Dendritic cell treated with granulocyte-macrophage colony-stimulating factor and Interleukin-4, amounts not matched to agents 40 ng/mL and 50 ng/mL, for 4 days (primary cell): ENCODE measurements around the gene ARHGEF38.

ENCODE experiments used
- H3K27ac Mint-ChIP-seq: one replicate; pipeline ENCODE4 v1.8.0; 2022; ENCODE audit warnings: mild to moderate bottlenecking, mixed read lengths
- H3K27me3 Mint-ChIP-seq: one replicate; pipeline ENCODE4 v1.8.0; 2022; ENCODE audit warnings: mild to moderate bottlenecking, mixed read lengths
- H3K36me3 Mint-ChIP-seq: one replicate; pipeline ENCODE4 v1.8.0; 2022; ENCODE audit warnings: low read depth, mixed read lengths
- H3K4me1 Mint-ChIP-seq: one replicate; pipeline ENCODE4 v1.8.0; 2022; ENCODE audit warnings: low read depth, mixed read lengths
- H3K4me3 Mint-ChIP-seq: one replicate; pipeline ENCODE4 v1.8.0; 2022; ENCODE audit warnings: mild to moderate bottlenecking, moderate library complexity, mixed read lengths
- H3K9me3 Mint-ChIP-seq: one replicate; pipeline ENCODE4 v1.8.0; 2022; ENCODE audit warnings: mixed read lengths
- intact Hi-C: fragments of 100-400 bp; cut with micrococcal nuclease; formaldehyde crosslinking; loops from one replicate; pipeline ENCODE4 v1.15.0; 2022

The ARHGEF38 gene

GRCh38 chr4:105586638-105587328, 34.4 kb downstream of the ARHGEF38 start:
- Mint-ChIP-seq H3K27me3 (no peaks in the 10 kb centered on the region), H3K9me3 (no peaks in the 10 kb centered on the region), H3K4me1 (no peaks in the 10 kb centered on the region), H3K4me3 (no peak overlapping the region), H3K27ac (no peak overlapping the region), H3K36me3 (no peaks in the 10 kb centered on the region)
- intact Hi-C loops: no loop called here

- intact Hi-C loops: no loop called here
- H3K4me3 Mint-ChIP-seq: no peak overlapping the region
- H3K27me3 Mint-ChIP-seq: no peaks in the 10 kb centered on the region
- H3K4me1 Mint-ChIP-seq: no peaks in the 10 kb centered on the region
- H3K9me3 Mint-ChIP-seq: no peaks in the 10 kb centered on the region
- H3K27ac Mint-ChIP-seq: no peak overlapping the region
- H3K36me3 Mint-ChIP-seq: no peaks in the 10 kb centered on the region
Measured at GRCh38 chr4:105587841-105588240, 35.4 kb downstream of the ARHGEF38 start.

DNA sequence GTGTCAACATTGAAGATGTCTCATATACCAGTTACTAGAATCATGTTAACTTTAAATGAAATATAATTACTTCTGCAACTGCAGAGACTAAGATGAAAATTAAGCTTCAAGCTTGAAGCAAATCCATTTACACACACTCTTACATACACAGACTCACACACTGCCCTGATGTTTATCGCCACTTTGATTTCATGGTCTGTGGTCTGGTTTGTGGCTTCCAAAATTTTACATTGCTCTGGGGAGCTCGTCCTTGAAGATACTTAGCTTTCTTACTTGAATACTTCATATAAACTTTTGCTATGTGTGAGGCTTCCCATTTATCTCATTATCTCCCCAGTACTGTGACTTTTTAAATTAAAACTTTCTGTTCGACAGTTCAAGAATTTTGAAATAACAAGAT, 35.8 kb downstream of the ARHGEF38 start:
- no peaks in the 10 kb centered on the region for H3K9me3 Mint-ChIP-seq
- no peaks in the 10 kb centered on the region for H3K27me3 Mint-ChIP-seq
- intact Hi-C loops: no loop called here
- no peaks in the 10 kb centered on the region for H3K4me1 Mint-ChIP-seq
- H3K36me3 Mint-ChIP-seq: no peaks in the 10 kb centered on the region
- H3K27ac Mint-ChIP-seq: no peak overlapping the region
- H3K4me3 Mint-ChIP-seq: no peak overlapping the region

- intact Hi-C loops: no loop called here
- no peaks in the 10 kb centered on the region for H3K27me3 Mint-ChIP-seq
- no peak overlapping the region for H3K4me3 Mint-ChIP-seq
- no peaks in the 10 kb centered on the region for H3K9me3 Mint-ChIP-seq
- no peaks in the 10 kb centered on the region for H3K36me3 Mint-ChIP-seq
- no peak overlapping the region for H3K27ac Mint-ChIP-seq
- H3K4me1 Mint-ChIP-seq: no peaks in the 10 kb centered on the region
Measured at GRCh38 chr4:105591573-105591972, 39.2 kb downstream of the ARHGEF38 start.

DNA sequence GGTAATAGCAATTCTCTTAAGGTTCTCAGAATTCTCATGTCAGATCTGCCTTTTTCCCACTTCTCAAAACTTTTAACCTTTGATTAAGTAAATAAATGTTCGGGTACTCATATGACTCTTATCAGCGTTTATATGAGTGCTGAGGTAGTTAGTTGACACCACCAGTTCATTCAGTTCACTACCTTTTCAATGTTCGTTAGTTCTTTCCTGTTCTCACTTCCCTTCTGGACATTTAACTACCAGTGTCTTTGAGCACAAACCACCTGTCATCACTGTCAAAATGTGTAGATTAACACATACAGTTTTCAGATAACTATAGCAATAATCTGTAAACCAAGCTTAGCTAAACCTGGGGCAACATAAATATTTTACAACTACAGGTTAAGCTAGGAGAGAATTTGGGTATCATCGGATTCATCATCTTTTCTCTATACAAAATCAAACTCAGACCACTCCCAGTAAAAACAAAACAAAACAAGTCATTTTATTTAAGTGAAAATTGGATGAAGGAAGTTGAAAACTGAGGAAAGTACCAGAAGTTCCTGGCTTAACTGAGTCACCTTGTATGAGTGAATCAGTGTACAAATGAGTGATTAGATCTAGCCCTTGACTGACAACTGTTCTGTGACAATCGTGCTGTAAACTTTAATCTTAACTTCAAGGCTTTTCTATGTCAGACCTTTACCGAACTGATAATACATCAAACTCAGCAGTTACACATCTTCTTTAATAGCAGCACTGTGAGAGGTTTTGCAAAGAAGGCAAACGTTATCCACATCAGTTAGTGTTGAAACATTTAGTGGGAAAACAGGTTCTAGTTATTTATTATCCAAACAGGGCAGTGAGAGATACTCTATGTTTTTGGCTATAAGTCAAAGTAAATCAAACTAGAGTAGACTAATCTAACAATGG, 41.9 kb downstream of the ARHGEF38 start:
- H3K27ac Mint-ChIP-seq: no peak overlapping the region
- no peaks in the 10 kb centered on the region for H3K36me3 Mint-ChIP-seq
- H3K9me3 Mint-ChIP-seq: no peaks in the 10 kb centered on the region
- H3K27me3 Mint-ChIP-seq: no peaks in the 10 kb centered on the region
- H3K4me1 Mint-ChIP-seq: no peaks in the 10 kb centered on the region
- no peak overlapping the region for H3K4me3 Mint-ChIP-seq
- intact Hi-C loops: no loop called here

- H3K27me3 Mint-ChIP-seq: no peaks in the 10 kb centered on the region
- intact Hi-C loops: no loop called here
- no peaks in the 10 kb centered on the region for H3K9me3 Mint-ChIP-seq
- H3K4me3 Mint-ChIP-seq: no peak overlapping the region
- no peaks in the 10 kb centered on the region for H3K36me3 Mint-ChIP-seq
- no peaks in the 10 kb centered on the region for H3K4me1 Mint-ChIP-seq
- H3K27ac Mint-ChIP-seq: no peak overlapping the region
Measured at GRCh38 chr4:105596684-105597083, 44.3 kb downstream of the ARHGEF38 start.

DNA sequence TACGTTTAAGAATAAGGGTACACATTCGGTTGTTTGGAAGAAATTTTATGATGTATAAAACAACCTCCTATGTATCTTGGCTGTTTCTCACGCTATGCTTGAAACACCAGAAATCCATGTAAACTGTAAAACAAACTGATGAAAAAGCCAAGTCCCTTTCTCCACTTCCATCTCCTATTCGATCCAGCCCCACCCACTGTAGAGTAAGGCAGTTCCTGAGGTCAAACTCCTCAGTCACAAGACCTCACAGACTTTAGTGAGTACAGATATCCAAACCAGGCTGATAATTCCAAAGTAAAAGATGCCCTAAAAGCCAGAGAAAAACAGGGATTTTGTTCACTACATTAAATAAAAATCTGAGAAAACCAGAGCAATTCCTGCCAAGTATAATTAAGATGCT, 45.6 kb downstream of the ARHGEF38 start:
- Mint-ChIP-seq H3K27me3 (no peaks in the 10 kb centered on the region), H3K9me3 (no peaks in the 10 kb centered on the region), H3K36me3 (no peaks in the 10 kb centered on the region), H3K27ac (no peak overlapping the region), H3K4me3 (no peak overlapping the region), H3K4me1 (no peaks in the 10 kb centered on the region)
- intact Hi-C loops: no loop called here

DNA sequence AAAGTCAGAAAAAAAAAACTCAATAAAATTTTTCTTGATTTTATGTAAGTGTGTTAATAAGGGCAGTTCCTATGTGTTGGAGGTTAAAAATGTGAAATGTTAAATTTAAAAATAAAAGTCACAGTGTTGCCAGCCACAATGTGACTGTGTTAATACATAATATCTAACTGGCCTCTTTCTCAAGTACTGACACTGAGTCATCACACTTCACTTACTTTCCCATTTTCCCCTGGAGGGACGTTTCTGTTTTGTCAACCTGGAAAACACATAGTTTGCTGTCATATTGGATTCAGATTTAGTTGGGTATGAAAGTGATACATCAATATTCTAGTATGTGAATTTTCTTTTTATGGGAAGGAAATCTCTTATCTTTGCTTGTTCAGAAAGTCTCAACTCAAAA, 46.4 kb downstream of the ARHGEF38 start:
- intact Hi-C loops: no loop called here
- no peaks in the 10 kb centered on the region for H3K4me1 Mint-ChIP-seq
- H3K4me3 Mint-ChIP-seq: no peak overlapping the region
- H3K27ac Mint-ChIP-seq: no peak overlapping the region
- H3K9me3 Mint-ChIP-seq: no peaks in the 10 kb centered on the region
- H3K27me3 Mint-ChIP-seq: no peaks in the 10 kb centered on the region
- H3K36me3 Mint-ChIP-seq: no peaks in the 10 kb centered on the region

DNA sequence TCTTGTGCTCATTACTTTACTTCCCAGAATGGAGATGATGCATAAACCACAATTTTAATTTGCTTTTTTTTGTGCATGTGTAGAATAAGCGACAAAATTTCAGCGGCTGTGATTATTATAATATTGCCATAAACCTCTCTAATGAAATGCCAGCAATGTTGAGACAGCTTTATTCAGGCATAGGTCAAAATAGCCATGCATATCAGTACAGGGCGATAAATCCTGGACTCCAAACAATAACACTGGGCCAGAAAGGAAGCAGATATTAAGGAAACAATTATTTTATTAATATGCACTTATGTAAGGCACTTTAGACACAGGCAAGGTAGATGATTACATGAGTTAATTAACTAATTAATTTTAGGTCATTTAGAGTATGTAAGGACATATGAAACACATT, 47.1 kb downstream of the ARHGEF38 start:
- H3K27ac Mint-ChIP-seq: no peak overlapping the region
- no peaks in the 10 kb centered on the region for H3K9me3 Mint-ChIP-seq
- no peak overlapping the region for H3K4me3 Mint-ChIP-seq
- H3K36me3 Mint-ChIP-seq: no peaks in the 10 kb centered on the region
- no peaks in the 10 kb centered on the region for H3K27me3 Mint-ChIP-seq
- intact Hi-C loops: no loop called here
- no peaks in the 10 kb centered on the region for H3K4me1 Mint-ChIP-seq

GRCh38 chr4:105599932-105600655, 47.7 kb downstream of the ARHGEF38 start:
- Mint-ChIP-seq H3K36me3 (no peaks in the 10 kb centered on the region), H3K9me3 (no peaks in the 10 kb centered on the region), H3K27ac (no peak overlapping the region), H3K4me3 (no peak overlapping the region), H3K4me1 (no peaks in the 10 kb centered on the region), H3K27me3 (no peaks in the 10 kb centered on the region)
- intact Hi-C loops: no loop called here

DNA sequence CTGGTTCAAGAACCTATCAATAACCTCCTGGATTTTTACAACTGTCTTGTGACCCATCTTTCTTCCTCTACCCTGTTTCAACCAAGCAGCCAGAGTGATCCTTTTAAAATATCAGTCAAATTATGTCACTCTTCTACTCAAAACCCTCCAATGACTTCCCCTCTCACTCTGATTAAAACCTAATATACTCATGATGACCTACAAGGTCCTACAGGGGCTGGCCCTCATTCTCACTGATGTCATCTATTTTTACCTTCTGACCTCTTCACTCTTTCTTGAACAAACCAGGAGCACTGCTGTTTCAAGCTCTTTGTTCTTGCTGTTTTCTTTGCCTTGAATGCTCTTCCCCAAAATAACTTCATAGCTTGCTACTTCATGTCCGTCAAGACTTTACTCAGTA, 48.5 kb downstream of the ARHGEF38 start:
- no peak overlapping the region for H3K4me3 Mint-ChIP-seq
- H3K27ac Mint-ChIP-seq: no peak overlapping the region
- no peaks in the 10 kb centered on the region for H3K27me3 Mint-ChIP-seq
- H3K9me3 Mint-ChIP-seq: no peaks in the 10 kb centered on the region
- no peaks in the 10 kb centered on the region for H3K36me3 Mint-ChIP-seq
- H3K4me1 Mint-ChIP-seq: peaks cover 5% of the 10 kb centered on the region
- intact Hi-C loops: no loop called here

DNA sequence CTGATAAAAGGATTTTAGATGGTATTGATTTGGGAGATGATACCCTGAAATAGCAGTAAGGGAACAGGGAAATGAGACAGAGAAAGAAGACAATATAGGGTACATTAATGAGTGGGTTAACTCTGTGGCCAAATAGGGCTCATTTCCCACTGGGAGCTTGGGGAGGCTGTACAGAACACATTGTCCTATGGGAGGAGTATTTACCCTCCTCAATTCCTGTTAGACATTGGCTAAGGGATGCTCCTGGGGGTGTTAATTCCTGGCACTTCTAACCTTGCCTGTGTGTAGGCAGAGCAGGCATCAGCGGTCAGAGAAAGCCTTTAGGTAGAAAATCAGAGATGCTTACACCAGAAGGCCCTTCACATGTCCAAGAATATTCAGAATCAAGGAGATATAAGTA, 49.0 kb downstream of the ARHGEF38 start:
- Mint-ChIP-seq H3K27me3 (no peaks in the 10 kb centered on the region), H3K36me3 (no peaks in the 10 kb centered on the region), H3K27ac (no peak overlapping the region), H3K4me3 (no peak overlapping the region), H3K9me3 (no peaks in the 10 kb centered on the region), H3K4me1 (peaks cover 5% of the 10 kb centered on the region)
- intact Hi-C loops: no loop called here

GRCh38 chr4:105603158-105603557, 50.7 kb downstream of the ARHGEF38 start:
- Mint-ChIP-seq H3K27me3 (no peaks in the 10 kb centered on the region), H3K4me1 (peaks cover 5% of the 10 kb centered on the region)

GRCh38 chr4:105605493-105605892, 53.1 kb downstream of the ARHGEF38 start:
- no peaks in the 10 kb centered on the region for H3K9me3 Mint-ChIP-seq
- H3K27me3 Mint-ChIP-seq: no peaks in the 10 kb centered on the region
- H3K4me3 Mint-ChIP-seq: no peak overlapping the region
- H3K27ac Mint-ChIP-seq: no peak overlapping the region
- no peaks in the 10 kb centered on the region for H3K36me3 Mint-ChIP-seq
- peaks cover 5% of the 10 kb centered on the region for H3K4me1 Mint-ChIP-seq
- intact Hi-C loops: no loop called here

More at GRCh38 chr4:105603158-105603557, 50.7 kb downstream of the ARHGEF38 start:
- H3K9me3 Mint-ChIP-seq: no peaks in the 10 kb centered on the region
- no peak overlapping the region for H3K27ac Mint-ChIP-seq
- no peaks in the 10 kb centered on the region for H3K36me3 Mint-ChIP-seq
- H3K4me3 Mint-ChIP-seq: no peak overlapping the region
- intact Hi-C loops: no loop called here
